ENCODE results near the gene SCAMP5.

SCAMP5 gene

GRCh38 chr15:75053748-75054125, 58.4 kb downstream of the SCAMP5 start:
- H3K27ac ChIP-seq: peak overlapping the region; percentile 42
- TF ChIP-seq, protein P1, sequence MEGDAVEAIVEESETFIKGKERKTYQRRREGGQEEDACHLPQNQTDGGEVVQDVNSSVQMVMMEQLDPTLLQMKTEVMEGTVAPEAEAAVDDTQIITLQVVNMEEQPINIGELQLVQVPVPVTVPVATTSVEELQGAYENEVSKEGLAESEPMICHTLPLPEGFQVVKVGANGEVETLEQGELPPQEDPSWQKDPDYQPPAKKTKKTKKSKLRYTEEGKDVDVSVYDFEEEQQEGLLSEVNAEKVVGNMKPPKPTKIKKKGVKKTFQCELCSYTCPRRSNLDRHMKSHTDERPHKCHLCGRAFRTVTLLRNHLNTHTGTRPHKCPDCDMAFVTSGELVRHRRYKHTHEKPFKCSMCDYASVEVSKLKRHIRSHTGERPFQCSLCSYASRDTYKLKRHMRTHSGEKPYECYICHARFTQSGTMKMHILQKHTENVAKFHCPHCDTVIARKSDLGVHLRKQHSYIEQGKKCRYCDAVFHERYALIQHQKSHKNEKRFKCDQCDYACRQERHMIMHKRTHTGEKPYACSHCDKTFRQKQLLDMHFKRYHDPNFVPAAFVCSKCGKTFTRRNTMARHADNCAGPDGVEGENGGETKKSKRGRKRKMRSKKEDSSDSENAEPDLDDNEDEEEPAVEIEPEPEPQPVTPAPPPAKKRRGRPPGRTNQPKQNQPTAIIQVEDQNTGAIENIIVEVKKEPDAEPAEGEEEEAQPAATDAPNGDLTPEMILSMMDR (conservative IDR thresholded peaks at IDR 0.05): no peak

- H3K27ac ChIP-seq: peak overlapping the region; percentile 42
- TF ChIP-seq, protein P1 (conservative IDR thresholded peaks at IDR 0.05): no peak
Observed at GRCh38 chr15:75054172-75054897, 59.0 kb downstream of the SCAMP5 start.

GRCh38 chr15:75056036-75056435, 60.7 kb downstream of the SCAMP5 start:
- TF ChIP-seq, protein P1 (conservative IDR thresholded peaks at IDR 0.05): no peak
- H3K27ac ChIP-seq: peak overlapping the region; percentile 42; the same call in 1 of the 2 replicates

DNA sequence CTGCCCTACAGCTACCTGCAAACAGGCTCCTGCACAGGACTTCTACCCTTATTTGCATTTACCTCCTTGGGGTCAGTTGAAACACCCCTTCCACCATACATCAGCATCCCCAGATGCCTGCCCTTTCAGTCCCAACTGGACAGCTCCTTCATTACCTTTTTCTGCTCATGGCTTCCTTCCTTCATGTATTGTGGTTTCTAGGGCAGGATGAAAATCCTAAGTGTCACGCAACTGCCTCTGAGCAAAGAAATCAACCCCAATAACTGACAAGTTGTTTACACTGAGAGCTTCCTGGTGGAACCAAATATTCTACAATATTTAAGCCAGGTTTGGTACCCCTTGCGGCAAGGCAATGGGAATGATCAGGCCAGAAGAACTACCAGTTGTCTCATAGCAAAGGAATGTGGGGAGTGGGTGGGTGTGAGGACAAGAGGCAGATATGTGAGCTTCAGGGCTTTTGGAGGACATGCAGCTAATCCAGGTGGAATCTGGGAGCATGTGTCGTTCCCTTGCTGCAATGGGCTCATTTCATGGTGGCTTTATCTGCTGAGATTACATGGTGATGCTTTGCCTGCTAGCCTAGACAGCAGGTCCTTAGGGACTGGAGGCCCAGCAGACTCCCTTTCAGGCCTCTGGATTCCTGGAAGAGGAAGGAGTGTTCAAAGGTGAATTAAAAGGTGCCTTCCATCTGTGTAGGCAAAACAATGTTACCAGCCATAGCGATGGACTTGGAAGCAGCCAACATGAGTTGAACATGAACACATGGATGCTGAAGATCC, 63.0 kb downstream of the SCAMP5 start:
- TF ChIP-seq, protein P1 (conservative IDR thresholded peaks at IDR 0.05): no peak
- H3K27ac ChIP-seq: no peak overlapping the region

GRCh38 chr15:75059607-75060006, 64.2 kb downstream of the SCAMP5 start:
- H3K27ac ChIP-seq: no peak overlapping the region
- TF ChIP-seq, protein P1 (conservative IDR thresholded peaks at IDR 0.05): no peak

DNA sequence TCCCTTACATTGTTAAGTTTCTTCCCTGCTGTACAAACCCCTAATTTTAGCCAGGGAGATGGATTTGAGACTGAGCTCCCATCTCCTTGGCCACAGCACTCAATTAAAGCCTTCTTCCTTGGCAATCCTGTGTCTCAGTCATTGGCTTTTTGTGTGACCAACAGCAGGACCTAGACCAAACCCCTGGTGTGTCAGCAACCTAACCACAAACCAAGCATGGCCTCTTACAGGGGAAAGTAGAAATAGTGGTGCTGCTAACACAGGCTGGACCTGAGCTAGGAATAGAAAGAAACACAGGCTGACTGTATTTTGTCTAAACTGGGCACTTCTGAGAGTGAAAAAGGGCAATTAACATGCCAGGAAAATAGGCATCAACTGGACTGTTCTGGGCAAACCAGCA, 65.9 kb downstream of the SCAMP5 start:
- no peak overlapping the region for H3K27ac ChIP-seq
- TF ChIP-seq, protein P1 (conservative IDR thresholded peaks at IDR 0.05): no peak

GRCh38 chr15:75062706-75063105, 67.3 kb downstream of the SCAMP5 start:
- TF ChIP-seq, protein P1 (conservative IDR thresholded peaks at IDR 0.05): no peak

More at GRCh38 chr15:75062706-75063105, 67.3 kb downstream of the SCAMP5 start:
- no peak overlapping the region for H3K27ac ChIP-seq
